ENCODE measurements around the gene SEC14L1.

GRCh38 chr17:77132411-77133086 is 8.2 kb upstream of the SEC14L1 start:
- TF ChIP-seq CTCF (IDR thresholded peaks at IDR 0.05; ENCODE audit: insufficient read depth, low read depth, low read length): no peak
- no peak for TF ChIP-seq EZH2 (IDR thresholded peaks at IDR 0.05; ENCODE audit: insufficient read depth, low read length)
